ENCODE results near the gene MAN1A1.

GRCh38 chr6:119303164-119303887 is 46.2 kb downstream of the MAN1A1 start:
- TF ChIP-seq, protein P1, sequence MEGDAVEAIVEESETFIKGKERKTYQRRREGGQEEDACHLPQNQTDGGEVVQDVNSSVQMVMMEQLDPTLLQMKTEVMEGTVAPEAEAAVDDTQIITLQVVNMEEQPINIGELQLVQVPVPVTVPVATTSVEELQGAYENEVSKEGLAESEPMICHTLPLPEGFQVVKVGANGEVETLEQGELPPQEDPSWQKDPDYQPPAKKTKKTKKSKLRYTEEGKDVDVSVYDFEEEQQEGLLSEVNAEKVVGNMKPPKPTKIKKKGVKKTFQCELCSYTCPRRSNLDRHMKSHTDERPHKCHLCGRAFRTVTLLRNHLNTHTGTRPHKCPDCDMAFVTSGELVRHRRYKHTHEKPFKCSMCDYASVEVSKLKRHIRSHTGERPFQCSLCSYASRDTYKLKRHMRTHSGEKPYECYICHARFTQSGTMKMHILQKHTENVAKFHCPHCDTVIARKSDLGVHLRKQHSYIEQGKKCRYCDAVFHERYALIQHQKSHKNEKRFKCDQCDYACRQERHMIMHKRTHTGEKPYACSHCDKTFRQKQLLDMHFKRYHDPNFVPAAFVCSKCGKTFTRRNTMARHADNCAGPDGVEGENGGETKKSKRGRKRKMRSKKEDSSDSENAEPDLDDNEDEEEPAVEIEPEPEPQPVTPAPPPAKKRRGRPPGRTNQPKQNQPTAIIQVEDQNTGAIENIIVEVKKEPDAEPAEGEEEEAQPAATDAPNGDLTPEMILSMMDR (IDR thresholded peaks at IDR 0.05; ENCODE audit: insufficient read depth, low read length, poor library complexity, severe bottlenecking), result no peak
- TF ChIP-seq EZH2phosphoT487 (conservative IDR thresholded peaks at IDR 0.05; ENCODE audit: low read length), result no peak

All from SU-DHL-6 (cell line).